K562 (cell line): ENCODE data around the gene C6orf89.

Source experiments
- CREBBP ChIP-seq: IDR thresholded peaks from one replicate; pipeline ENCODE4 v1.6.1; 2012; ENCODE audit warnings: low read depth, mild to moderate bottlenecking, control low read depth, inconsistent platforms, low read length
- JUN ChIP-seq, 2 experiments: sonication (generic) in 1 of 2; formaldehyde crosslinking in 1 of 2; IDR thresholded peaks; 2 replicates each; pipeline versions ENCODE4 v1.6.1 to v1.8.0; 2012 to 2022; ENCODE audit warnings: borderline replicate concordance in 2 of 2, mild to moderate bottlenecking in 2 of 2, improper control_type of control experiment in 1 of 2, low read depth in 1 of 2, low read length in 1 of 2, missing genetic modification reagents in 1 of 2
- SETDB1 ChIP-seq: IDR thresholded peaks from one replicate; pipeline ENCODE4 v1.6.1; 2012; ENCODE audit warnings: low read length, control low read depth, inconsistent platforms
- SMC3 ChIP-seq: conservative IDR thresholded peaks from 2 replicates; pipeline ENCODE4 v1.6.1; 2011; ENCODE audit warnings: low read depth, low read length, improper control_type of control experiment; ENCODE audit not compliant: insufficient read depth
- STAT6 ChIP-seq: sonication (generic); formaldehyde crosslinking; IDR thresholded peaks from 2 replicates; pipeline ENCODE4 v1.8.1; 2023; ENCODE audit warnings: mild to moderate bottlenecking, missing genetic modification reagents
- TARDBP ChIP-seq: fragments of 450-650 bp; IDR thresholded peaks from 2 replicates; pipeline ENCODE4 v1.6.1; 2016
- TCF7L2 ChIP-seq: fragments of 150-350 bp; IDR thresholded peaks from 2 replicates; pipeline ENCODE4 v1.6.1; 2016; ENCODE audit warnings: low read depth, mild to moderate bottlenecking, low read length, moderate library complexity
- TRIM28 ChIP-seq: fragments of 450-650 bp; IDR thresholded peaks from 2 replicates; pipeline ENCODE4 v1.6.1; 2017
- ZNF124 ChIP-seq: sonication (generic); formaldehyde crosslinking; IDR thresholded peaks from 2 replicates; pipeline ENCODE4 v1.8.1; 2022; ENCODE audit warnings: missing genetic modification reagents
- ZNF274 ChIP-seq: IDR thresholded peaks from 2 replicates; pipeline ENCODE4 v1.6.1; 2011; ENCODE audit warnings: low read depth, mild to moderate bottlenecking, low read length, moderate library complexity, borderline replicate concordance
- ZNF449 ChIP-seq: fragments of 250-450 bp; sonication (Bioruptor Pico); IDR thresholded peaks from 2 replicates; pipeline ENCODE4 v1.8.0; 2022; ENCODE audit warnings: moderate library complexity, mild to moderate bottlenecking, inconsistent platforms

DNA sequence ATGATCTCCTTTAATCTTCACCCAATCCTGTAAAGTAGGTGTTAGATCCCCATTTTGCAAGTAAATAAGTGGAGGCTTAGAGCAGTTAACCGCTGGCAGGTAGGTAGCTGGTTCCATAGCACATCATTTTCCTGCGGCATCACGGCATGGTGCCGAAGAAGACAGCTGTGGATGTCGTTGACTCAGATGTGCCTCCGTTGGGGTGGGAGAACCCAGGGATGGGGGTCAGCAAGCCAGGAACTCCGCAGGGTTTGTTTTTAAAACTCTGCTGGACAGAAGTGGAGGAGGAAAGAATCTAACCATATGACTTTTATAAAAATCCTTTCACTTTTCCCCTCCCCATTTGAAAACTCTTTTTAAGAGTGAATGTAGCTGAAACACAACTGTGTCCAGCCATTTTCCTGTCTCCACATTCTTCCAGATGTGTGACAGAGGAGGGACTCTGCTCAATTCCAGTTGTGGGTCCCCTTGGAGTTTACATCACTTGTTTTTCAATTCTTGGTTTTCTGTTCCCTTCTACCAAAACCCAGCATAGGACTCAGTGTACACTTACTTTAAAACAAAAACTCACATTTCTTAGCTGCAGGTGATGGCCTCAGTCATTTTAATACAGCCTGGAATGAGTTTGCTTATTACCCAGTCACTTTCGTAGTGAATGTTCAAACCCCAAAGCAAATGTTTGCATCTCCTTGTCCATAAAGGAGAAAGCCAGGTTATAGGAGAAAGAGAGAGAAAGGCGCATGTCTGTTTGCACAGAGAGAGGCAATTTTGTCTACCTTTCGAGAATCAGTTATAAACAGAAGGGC is 41.2 kb downstream of the C6orf89 start:
- TF ChIP-seq TARDBP, result no peak
- no peak for TF ChIP-seq SETDB1
- TF ChIP-seq ZNF274, result no peak
- TF ChIP-seq TRIM28, result no peak
- TF ChIP-seq STAT6 (CRISPR knock-in tag), result no peak
- no peak for TF ChIP-seq ZNF449 (CRISPR knock-in tag)
- no peak for TF ChIP-seq JUN (IDR thresholded peaks at IDR 0.05; ENCODE audit: borderline replicate concordance, low read depth, low read length)
- TF ChIP-seq JUN (CRISPR knock-in tag; IDR thresholded peaks at IDR 0.05; ENCODE audit: borderline replicate concordance), result no peak
- no peak for TF ChIP-seq CREBBP
- TF ChIP-seq ZNF124 (CRISPR knock-in tag), result no peak
- TF ChIP-seq SMC3, result no peak
- no peak for TF ChIP-seq TCF7L2
